GM12872 (cell line): ENCODE measurements around the gene KRT10.

Experiments
- CTCF ChIP-seq: IDR thresholded peaks from 3 replicates; pipeline ENCODE4 v1.5.1; 2011; ENCODE audit warnings: low read depth, mild to moderate bottlenecking, low read length, moderate library complexity; ENCODE audit not compliant: insufficient read depth

The KRT10 gene

DNA sequence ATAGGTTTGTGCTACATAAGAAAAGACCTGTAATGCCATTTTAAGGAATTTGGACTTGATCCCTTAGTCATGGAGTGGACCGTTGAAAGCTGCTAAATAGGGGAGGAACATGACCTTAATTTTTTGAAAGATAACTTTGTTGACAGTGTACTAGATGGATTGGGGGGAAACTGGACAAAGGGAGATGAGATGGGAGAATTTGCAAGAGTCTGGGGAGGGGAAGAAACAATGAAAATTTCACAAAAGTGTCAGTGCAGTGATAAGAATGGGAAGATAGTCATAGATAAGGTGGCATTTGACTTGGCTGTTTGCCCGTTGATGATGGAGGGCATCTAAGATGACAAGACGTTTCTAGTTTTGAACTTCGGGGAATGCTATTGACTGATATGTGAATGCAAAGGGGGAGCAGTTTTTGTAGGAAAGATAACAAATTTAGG is 22.3 kb upstream of the KRT10 start:
- TF ChIP-seq CTCF = no peak

- TF ChIP-seq CTCF = no peak
These were observed 20.8 kb upstream of the KRT10 start for GRCh38 chr17:40843242-40843641.

GRCh38 chr17:40841246-40841645 is 18.8 kb upstream of the KRT10 start:
- no peak for TF ChIP-seq CTCF

GRCh38 chr17:40839194-40839593 is 16.8 kb upstream of the KRT10 start:
- TF ChIP-seq CTCF = no peak

DNA sequence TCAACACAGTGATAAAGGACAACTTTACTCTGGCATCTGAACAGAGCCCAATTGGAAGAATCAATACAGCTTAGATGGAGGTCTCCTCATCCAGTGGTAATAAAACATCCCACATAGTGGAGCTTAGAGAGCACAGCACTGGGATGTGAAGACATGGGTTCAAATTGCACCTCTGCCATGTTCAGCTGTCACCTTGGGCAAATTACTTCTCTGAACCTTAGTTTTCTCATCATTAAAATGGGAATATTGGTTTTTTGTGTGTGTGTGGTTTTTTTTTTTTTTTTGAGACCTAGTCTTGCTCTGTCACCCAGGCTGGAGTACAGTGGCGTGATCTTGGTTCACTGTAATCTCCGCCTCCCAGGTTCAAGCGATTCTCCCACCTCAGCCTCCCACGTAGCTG is 13.6 kb upstream of the KRT10 start:
- TF ChIP-seq CTCF = no peak

- no peak for TF ChIP-seq CTCF
These were observed 11.5 kb upstream of the KRT10 start for GRCh38 chr17:40833882-40834281.

- TF ChIP-seq CTCF = no peak
These were observed 10.4 kb upstream of the KRT10 start for GRCh38 chr17:40832840-40833239.
